Motor neuron (in vitro differentiated cells): ENCODE results near the gene DEF6. TPM values are rescaled to one million over a fixed set of nuclear protein-coding genes. Genes with fewer than 3 reads are reported as not detected.

Experiments
- ATAC-seq, 8 experiments: fragments of 200-7000 bp; cut with Tn5 transposase; replicated peaks in 6 of 8; 2 replicates each; pipeline ENCODE4 v1.8.0; 2021; ENCODE audit warnings: mild to moderate bottlenecking in 8 of 8, moderate library complexity in 8 of 8
- H3K27ac ChIP-seq, 2 donors: fragments of 250-450 bp; sonication (Bioruptor Pico); 2 replicates each; pipeline ENCODE4 v1.9.0; 2021; ENCODE audit warnings: antibody characterized with exemption in 2 of 2, mild to moderate bottlenecking in 2 of 2, moderate library complexity in 1 of 2
- H3K4me1 ChIP-seq, 2 donors: fragments of 250-450 bp; sonication (Bioruptor Pico); replicated peaks in 1 of 2; 2 replicates each; pipeline ENCODE4 v1.6.1; 2021; ENCODE audit warnings: antibody characterized with exemption in 2 of 2, mild to moderate bottlenecking in 2 of 2, moderate library complexity in 1 of 2
- H3K4me3 ChIP-seq, 5 donors: fragments of 250-450 bp; sonication (Bioruptor Pico); 2 replicates each; pipeline ENCODE4 v1.9.0; 2021; ENCODE audit warnings: antibody characterized with exemption in 5 of 5, mild to moderate bottlenecking in 5 of 5, moderate library complexity in 4 of 5
- WGBS, 10 experiments: fragments of 450-650 bp; shearing (Covaris generic); methylation state at CpG; one replicate each; pipeline ENCODE4 v1.0.0; 2022; 5-methylcytosine and 5-hydroxymethylcytosine counted together
- in situ Hi-C, 9 experiments: fragments of 400-800 bp; cut with MboI; loops; one replicate each; pipeline ENCODE4 v1.15.0; 2021; ENCODE audit warnings: low sequenced_read_pairs in 9 of 9, low pct_unique_long_range_greater_than_20kb in 2 of 9; ENCODE audit not compliant: unreplicated experiment in 9 of 9
- total RNA-seq, 8 experiments: library from RNA; unstranded; fragments of 300-600 nt; gene quantifications; 2 replicates each; pipeline versions ENCODE4 v1.2.3 to v1.2.4, GENCODE V29; 2022

DEF6 gene
- total RNA-seq, 8 experiments from 2014 or later, result 0.50 to 4.5 (median 0.84) TPM

- H3K4me1 ChIP-seq, result peaks cover 8 to 9% of the 10 kb centered on the region in 2 donors
These were observed 32.9 kb upstream of the DEF6 start for GRCh38 chr6:35264550-35265274.

GRCh38 chr6:35265523-35265922, 32.1 kb upstream of the DEF6 start:
- Histone ChIP-seq H3K4me1 (peaks cover 5 to 6% of the 10 kb centered on the region in 2 donors), H3K4me3 (no peak overlapping the region), H3K27ac (no peak overlapping the region)
- in situ Hi-C loops, result no loop called here
- 40 to 94% (median 67%) methylated on average over 1 to 2 of the region's 2 CpGs; no CpG with 5 or more reads in 1 of the 10 experiments for WGBS, 10 experiments
- ATAC-seq, result no peak

More at GRCh38 chr6:35264550-35265274, 32.9 kb upstream of the DEF6 start:
- no peak for ATAC-seq
- Histone ChIP-seq H3K4me3 (no peak overlapping the region), H3K27ac (no peak overlapping the region)
- in situ Hi-C loops, result no loop called here

GRCh38 chr6:35267446-35267845, 30.2 kb upstream of the DEF6 start:
- in situ Hi-C loops, result no loop called here
- Histone ChIP-seq H3K4me1 (no peaks in the 10 kb centered on the region), H3K27ac (no peak overlapping the region), H3K4me3 (no peak overlapping the region)
- ATAC-seq, result no peak
- 79 to 100% (median 91%) methylated on average over 3 to 8 of the region's 8 CpGs; no CpG with 5 or more reads in 3 of the 10 experiments for WGBS, 10 experiments

- no peak for ATAC-seq
- in situ Hi-C loops, result no loop called here
- no peak overlapping the region for H3K27ac ChIP-seq
- H3K4me3 ChIP-seq, result no peak overlapping the region
- 40 to 100% (median 79%) methylated on average over 1 to 2 of the region's 2 CpGs; no CpG with 5 or more reads in 3 of the 10 experiments for WGBS, 10 experiments
- no peaks in the 10 kb centered on the region for H3K4me1 ChIP-seq
These were observed 29.7 kb upstream of the DEF6 start for GRCh38 chr6:35267897-35268296.

- Histone ChIP-seq H3K27ac (no peak overlapping the region), H3K4me1 (no peaks in the 10 kb centered on the region), H3K4me3 (no peak overlapping the region)
- ATAC-seq, result no peak
- in situ Hi-C loops, result no loop called here
- WGBS, 10 experiments, result 100% methylated on average over 1 to 2 of the region's 2 CpGs; no CpG with 5 or more reads in 3 of the 10 experiments
These were observed 25.6 kb upstream of the DEF6 start for GRCh38 chr6:35272005-35272404.

GRCh38 chr6:35273822-35274559, 23.6 kb upstream of the DEF6 start:
- ATAC-seq, result no peak
- Histone ChIP-seq H3K4me1 (no peaks in the 10 kb centered on the region), H3K27ac (no peak overlapping the region), H3K4me3 (no peak overlapping the region)
- in situ Hi-C loops, result no loop called here
- 60 to 100% (median 96%) methylated on average over 1 to 4 of the region's 4 CpGs; no CpG with 5 or more reads in 1 of the 10 experiments for WGBS, 10 experiments

GRCh38 chr6:35275744-35276260, 21.8 kb upstream of the DEF6 start:
- Histone ChIP-seq H3K4me3 (no peak overlapping the region), H3K27ac (no peak overlapping the region), H3K4me1 (no peaks in the 10 kb centered on the region)
- 80 to 100% (median 96%) methylated on average over 1 to 4 of the region's 4 CpGs; no CpG with 5 or more reads in 1 of the 10 experiments for WGBS, 10 experiments
- no peak for ATAC-seq
- in situ Hi-C loops, result no loop called here

- in situ Hi-C loops, result no loop called here
- Histone ChIP-seq H3K27ac (no peak overlapping the region), H3K4me3 (no peak overlapping the region), H3K4me1 (no peaks in the 10 kb centered on the region)
- ATAC-seq, result no peak
- WGBS, 10 experiments, result 80 to 100% (median 95%) methylated on average over 1 to 2 of the region's 3 CpGs; no CpG with 5 or more reads in 6 of the 10 experiments
These were observed 18.9 kb upstream of the DEF6 start for GRCh38 chr6:35278708-35279107.

GRCh38 chr6:35280903-35281302, 16.7 kb upstream of the DEF6 start:
- no peaks in the 10 kb centered on the region for H3K4me1 ChIP-seq
- ATAC-seq, result no peak
- 41 to 86% (median 75%) methylated on average over 1 to 4 of the region's 4 CpGs; no CpG with 5 or more reads in 4 of the 10 experiments for WGBS, 10 experiments
- in situ Hi-C loops, result no loop called here
- H3K4me3 ChIP-seq, result no peak overlapping the region
- no peak overlapping the region for H3K27ac ChIP-seq

- ATAC-seq, result no peak
- no peak overlapping the region for H3K27ac ChIP-seq
- no peaks in the 10 kb centered on the region for H3K4me1 ChIP-seq
- in situ Hi-C loops, result no loop called here
- no peak overlapping the region for H3K4me3 ChIP-seq
- WGBS, 10 experiments, result 38 to 100% (median 86%) methylated on average over 1 to 2 of the region's 2 CpGs; no CpG with 5 or more reads in 3 of the 10 experiments
These were observed 15.1 kb upstream of the DEF6 start for GRCh38 chr6:35282472-35282871.

GRCh38 chr6:35283361-35283760, 14.3 kb upstream of the DEF6 start:
- in situ Hi-C loops, result no loop called here
- H3K4me1 ChIP-seq, result no peaks in the 10 kb centered on the region
- no peak overlapping the region for H3K4me3 ChIP-seq
- ATAC-seq, result no peak
- H3K27ac ChIP-seq, result no peak overlapping the region
- 86 to 100% (median 100%) methylated on average over 1 to 2 of the region's 2 CpGs; no CpG with 5 or more reads in 5 of the 10 experiments for WGBS, 10 experiments

GRCh38 chr6:35287671-35288396, 9.8 kb upstream of the DEF6 start:
- no peak for ATAC-seq
- in situ Hi-C loops, result no loop called here
- no peaks in the 10 kb centered on the region for H3K4me1 ChIP-seq
- H3K4me3 ChIP-seq, result no peak overlapping the region
- H3K27ac ChIP-seq, result no peak overlapping the region
- 50 to 100% (median 96%) methylated on average over 1 to 5 of the region's 12 CpGs; no CpG with 5 or more reads in 3 of the 10 experiments for WGBS, 10 experiments

- Histone ChIP-seq H3K27ac (no peak overlapping the region), H3K4me3 (no peak overlapping the region), H3K4me1 (no peaks in the 10 kb centered on the region)
- 90 to 100% (median 100%) methylated on average over 1 to 3 of the region's 4 CpGs; no CpG with 5 or more reads in 3 of the 10 experiments for WGBS, 10 experiments
- ATAC-seq, result no peak
- in situ Hi-C loops, result no loop called here
These were observed 8.8 kb upstream of the DEF6 start for GRCh38 chr6:35288834-35289233.
